HepG2 (cell line): Measurements from ENCODE around the gene NEAT1. TPM values are rescaled to one million over a fixed set of nuclear protein-coding genes. Genes with fewer than 3 reads are reported as not detected.
A peak's percentile ranks its signal among the peaks of the same experiment; 100 is the strongest.

Experiments
- ATAC-seq: fragments of 200-7000 bp; cut with Tn5 transposase; 3 replicates; pipeline ENCODE4 v1.9.1; 2020; ENCODE audit warnings: mild to moderate bottlenecking, moderate library complexity
- BruUV-seq: library from RNA; stranded (reverse); fragments of 400-500 nt; replicated peaks from 2 replicates; lab custom pipeline; 2021; lab: Mats Ljungman, UMichigan
- CTCF ChIA-PET: fragments of 300-600 bp; formaldehyde crosslinking; extraction: SDS; loops from one replicate; lab custom pipeline; 2021; ENCODE audit warnings: low total read pairs, inconsistent platforms, low intra/inter-chr PET ratio; lab: Yijun Ruan, JAX
- POLR2A ChIA-PET: fragments of 350-600 bp; sonication (Branson Sonifier 250); formaldehyde crosslinking; loops from one replicate; lab custom pipeline; 2020; ENCODE audit warnings: antibody characterized with exemption, inconsistent platforms; lab: Yijun Ruan, JAX
- DNase-seq: peaks from one replicate; pipeline ENCODE4 v3.0.0-alpha.2; 2015; ENCODE audit warnings: low spot score
- FAIRE-seq: peaks from 3 replicates; lab custom pipeline; 2011; peaks lifted over from hg19 to GRCh38; lab: Jason Lieb, UNC
- H2AFZ ChIP-seq: one replicate; pipeline ENCODE4 v1.6.1; 2011; ENCODE audit warnings: low read length, inconsistent platforms
- H3K27ac ChIP-seq: fragments of 300-600 bp; 3 replicates; pipeline ENCODE4 v1.8.0; 2011; ENCODE audit warnings: mixed run types, mild to moderate bottlenecking, mixed read lengths, low read length, inconsistent platforms; ENCODE audit not compliant: insufficient read depth; ENCODE audit errors: extremely low read length
- H3K27me3 ChIP-seq, 2 experiments: fragments of 200-600 bp in 1 of 2; 2 replicates in 1 of 2; 3 replicates in 1 of 2; pipeline versions ENCODE4 v1.6.0 to v1.8.0; 2011; ENCODE audit warnings: low read length in 2 of 2, mild to moderate bottlenecking in 2 of 2, moderate library complexity in 2 of 2, inconsistent platforms in 1 of 2; ENCODE audit not compliant: insufficient read depth in 2 of 2, control insufficient read depth in 1 of 2
- H3K36me3 ChIP-seq, 2 experiments: fragments of 200-600 bp in 1 of 2; replicated peaks in 1 of 2; 2 replicates in 1 of 2; 3 replicates in 1 of 2; pipeline versions ENCODE4 v1.5.1 to v1.8.0; 2011; ENCODE audit warnings: low read length in 2 of 2, inconsistent platforms in 1 of 2; ENCODE audit not compliant: insufficient read depth in 2 of 2, control insufficient read depth in 1 of 2
- H3K4me1 ChIP-seq: 2 replicates; pipeline ENCODE4 v1.5.1; 2012; ENCODE audit warnings: low read length, inconsistent platforms; ENCODE audit not compliant: insufficient read depth
- H3K4me2 ChIP-seq: 2 replicates; pipeline ENCODE4 v1.6.0; 2011; ENCODE audit warnings: low read depth, low read length, inconsistent platforms
- H3K4me3 ChIP-seq, 3 experiments: fragments of 200-600 bp in 1 of 3; sonication (generic), shearing (Covaris generic) in 1 of 3; replicated peaks in 1 of 3; 2 replicates each; pipeline ENCODE4 v1.5.1; 2011 to 2016; ENCODE audit warnings: low read length in 3 of 3, inconsistent platforms in 2 of 3, low read depth in 2 of 3, mild to moderate bottlenecking in 2 of 3, control low read depth in 1 of 3, mixed read lengths in 1 of 3; ENCODE audit not compliant: insufficient read depth in 1 of 3
- H3K79me2 ChIP-seq: one replicate; pipeline ENCODE4 v1.6.1; 2011; ENCODE audit warnings: low read length, inconsistent platforms; ENCODE audit not compliant: insufficient read depth
- H3K9ac ChIP-seq: 2 replicates; pipeline ENCODE4 v1.6.0; 2011; ENCODE audit warnings: mild to moderate bottlenecking, low read depth, low read length, inconsistent platforms; ENCODE audit not compliant: insufficient read depth
- H3K9me3 ChIP-seq: 2 replicates; pipeline ENCODE4 v1.5.1; 2012; ENCODE audit warnings: mild to moderate bottlenecking, low read length
- H4K20me1 ChIP-seq: 2 replicates; pipeline ENCODE4 v1.6.0; 2011; ENCODE audit warnings: inconsistent platforms, mild to moderate bottlenecking, low read length, moderate library complexity; ENCODE audit not compliant: insufficient read depth
- ATF1 ChIP-seq: IDR thresholded peaks from 2 replicates; pipeline ENCODE4 v1.6.1; 2016; ENCODE audit warnings: mild to moderate bottlenecking, control low read depth
- BRCA1 ChIP-seq: sonication (generic); formaldehyde crosslinking; IDR thresholded peaks from 2 replicates; pipeline ENCODE4 v1.4.0; 2020; ENCODE audit warnings: missing genetic modification reagents
- NR2C2 ChIP-seq: sonication (generic); formaldehyde crosslinking; IDR thresholded peaks from 2 replicates; pipeline ENCODE4 v1.4.0; 2020; ENCODE audit warnings: missing genetic modification reagents, mild to moderate bottlenecking, moderate library complexity, borderline replicate concordance
- POGZ ChIP-seq: sonication (generic); formaldehyde crosslinking; IDR thresholded peaks from 2 replicates; pipeline ENCODE4 v1.4.0; 2020; ENCODE audit warnings: mild to moderate bottlenecking, missing genetic modification reagents
- POLR2G ChIP-seq: fragments of 200-400 bp; formaldehyde crosslinking; IDR thresholded peaks from 2 replicates; pipeline ENCODE4 v1.6.1; 2018; ENCODE audit warnings: mild to moderate bottlenecking, low read depth, low read length, moderate library complexity
- PTBP1 ChIP-seq: fragments of 200-400 bp; formaldehyde crosslinking; IDR thresholded peaks from 2 replicates; pipeline ENCODE4 v1.6.1; 2018; ENCODE audit warnings: low read length, low read depth; ENCODE audit not compliant: poor library complexity, severe bottlenecking
- TCF12 ChIP-seq, 2 experiments: fragments of 450-650 bp in 1 of 2; sonication (generic) in 1 of 2; formaldehyde crosslinking in 1 of 2; IDR thresholded peaks; 2 replicates each; pipeline versions ENCODE4 v1.6.1 to v1.8.0; 2017 to 2022; ENCODE audit warnings: antibody characterized with exemption in 1 of 2, mild to moderate bottlenecking in 1 of 2, missing genetic modification reagents in 1 of 2, moderate library complexity in 1 of 2
- ZBTB38 ChIP-seq: sonication (generic); formaldehyde crosslinking; IDR thresholded peaks from 2 replicates; pipeline ENCODE4 v1.5.1; 2020; ENCODE audit warnings: mild to moderate bottlenecking, missing genetic modification reagents
- ZNF335 ChIP-seq: sonication (generic); formaldehyde crosslinking; IDR thresholded peaks from 2 replicates; pipeline ENCODE4 v1.4.0; 2020; ENCODE audit warnings: missing genetic modification reagents
- WGBS: methylation state at CpG from one replicate; pipeline ENCODE4 v1.1.6; 2017; ENCODE audit warnings: low lambda C conversion rate; 5-methylcytosine and 5-hydroxymethylcytosine counted together
- in situ Hi-C: cut with HindIII; loops from 2 replicates; pipeline ENCODE4 v1.10.0; 2017; ENCODE audit warnings: low pct_unique_long_range_greater_than_20kb; ENCODE audit not compliant: extremely low pct_ligation_motif_present
- intact Hi-C: fragments of 100-400 bp; cut with micrococcal nuclease; formaldehyde crosslinking; loops from one replicate; pipeline ENCODE4 v1.10.0; 2022; ENCODE audit not compliant: unreplicated experiment
- polyA plus RNA-seq, 8 experiments: library from polyadenylated mRNA; depleted of rRNA in 3 of 8; stranded (reverse) in 7 of 8; unstranded in 1 of 8; fragments of >200 nt; fragmentation: Illumina TruSeq in 4 of 8; extraction: Trizol in 4 of 8; gene quantifications; 2 replicates each; pipeline versions ENCODE4 v1.2.1 to v1.2.3, GENCODE V29; 2011 to 2016; ENCODE audit warnings: low read depth in 4 of 8, missing spikeins in 1 of 8, mixed read lengths in 1 of 8; ENCODE audit not compliant: insufficient read depth in 1 of 8
- total RNA-seq, 5 experiments: library from RNA; depleted of rRNA; stranded (reverse); fragments of >200 nt; fragmentation: Illumina TruSeq; extraction: Trizol; gene quantifications; 2 replicates each; pipeline ENCODE4 v1.2.3, GENCODE V29; 2016; ENCODE audit warnings: low read depth in 1 of 5
- TF ChIP-seq, protein P1 (sequence below): sonication (generic); formaldehyde crosslinking; IDR thresholded peaks from 2 replicates; pipeline ENCODE4 v1.5.0; 2020; ENCODE audit warnings: missing genetic modification reagents
- TF ChIP-seq, protein P2 (sequence below): sonication (generic); formaldehyde crosslinking; IDR thresholded peaks from 2 replicates; pipeline ENCODE4 v1.4.0; 2020; ENCODE audit warnings: missing genetic modification reagents
- TF ChIP-seq, protein P3 (sequence below): IDR thresholded peaks from 2 replicates; pipeline ENCODE4 v1.6.1; 2016; ENCODE audit warnings: low read depth

NEAT1 gene
- total and polyA plus RNA-seq, 2 of the 13 experiments (the other 11 are each of a cell fraction or from before 2014, with no cell fraction given): 20.5 to 41.2 TPM

DNA sequence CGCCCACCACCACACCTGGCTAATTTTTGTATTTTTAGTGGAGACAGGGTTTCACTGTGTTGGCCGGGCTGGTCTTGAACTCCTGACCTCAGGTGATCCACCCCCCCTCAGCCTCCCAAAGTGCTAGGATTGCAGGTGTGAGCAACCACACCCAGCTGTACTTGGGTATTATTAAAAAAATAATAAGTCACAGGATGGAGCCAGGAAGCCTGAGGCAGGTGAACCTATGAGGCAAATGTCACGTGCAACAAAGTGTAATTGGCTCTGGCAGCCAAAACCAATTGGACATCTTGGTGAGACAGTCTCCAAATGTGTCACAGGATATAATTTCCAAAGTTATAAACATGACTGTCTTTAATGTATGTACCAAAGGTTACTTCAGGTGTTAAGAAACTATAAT, 52.3 kb downstream of the NEAT1 start:
- DNase-seq: no peak
- Histone ChIP-seq H3K27ac (no peak overlapping the region), H3K36me3 (no peaks in the 10 kb centered on the region), H3K27me3 (no peaks in the 10 kb centered on the region; a peak in 1 of 5 replicates), H4K20me1 (no peaks in the 10 kb centered on the region), H3K79me2 (peaks cover 15% of the 10 kb centered on the region), H3K4me2 (no peak overlapping the region), H2AFZ (no peak overlapping the region), H3K4me3 (no peak overlapping the region), H3K4me1 (peaks cover 64% of the 10 kb centered on the region), H3K9ac (no peak overlapping the region), H3K9me3 (no peaks in the 10 kb centered on the region)
- ChIA-PET CTCF (no interaction called here), POLR2A (interaction anchor here (17.5 kb wide), 1 partner anchor 23 kb away, joined by 1590 read pairs; the partner anchor contains the start of gene MALAT1)
- no peak for ATAC-seq
- no peak for TF ChIP-seq NR2C2 (CRISPR knock-in tag)
- no peak for FAIRE-seq
- 89% methylated on average over 3 of the region's 3 CpGs for WGBS
- BruUV-seq: no TSS peak
- in situ Hi-C loops (loop anchor here (5.0 kb wide), 1 partner anchor 32 kb away; no protein-coding TSS in a partner anchor), intact Hi-C loops (no loop called here)

DNA sequence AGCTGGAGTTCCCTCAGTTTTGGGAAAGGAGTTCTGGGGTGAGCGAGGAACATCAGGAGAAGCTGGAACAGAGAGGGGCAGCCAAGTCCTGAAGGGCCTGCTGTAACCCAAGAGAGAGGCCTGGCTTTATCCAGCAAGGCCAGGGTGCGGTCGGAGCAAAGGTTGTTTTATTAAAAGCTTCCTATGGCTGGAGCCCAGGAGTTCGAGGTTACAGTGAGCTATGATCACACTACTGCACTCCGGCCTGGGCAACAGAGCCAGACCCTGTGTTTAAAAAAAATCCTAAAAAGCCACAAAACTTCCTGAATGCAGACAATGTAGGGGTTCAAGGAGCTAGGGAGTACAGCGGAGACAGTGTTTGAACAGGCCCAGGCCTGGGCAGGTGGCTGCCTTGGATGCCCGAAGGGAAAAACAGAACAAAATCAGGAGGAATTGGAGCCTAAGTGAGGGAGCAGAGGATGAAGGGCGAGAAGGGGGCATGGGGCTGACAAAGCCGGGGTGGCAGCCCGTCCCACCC, 54.1 kb downstream of the NEAT1 start:
- Histone ChIP-seq H3K9ac (peak overlapping the region; percentile 98), H2AFZ (no peak overlapping the region), H3K4me1 (peaks cover 62% of the 10 kb centered on the region), H3K4me2 (peak overlapping the region; percentile 95), H3K4me3 (peak overlapping the region; percentile 75 to 90 (median 82)), H3K27ac (peak overlapping the region; percentile 95), H3K9me3 (no peaks in the 10 kb centered on the region), H3K79me2 (peaks cover 18% of the 10 kb centered on the region), H4K20me1 (no peaks in the 10 kb centered on the region), H3K27me3 (no peaks in the 10 kb centered on the region; a peak in 1 of 5 replicates), H3K36me3 (no peaks in the 10 kb centered on the region)
- no peak for FAIRE-seq
- TSS peak; percentile 98 for BruUV-seq
- DNase-seq: no peak
- ChIA-PET POLR2A (interaction anchor here (0.7 to 17.5 kb wide), 13 partner anchors 15 to 380 kb away, joined by 3 to 1590 read pairs (median 6); partner anchors contain the start of genes DPF2, MALAT1, NEAT1 and VPS51), CTCF (no interaction called here)
- in situ Hi-C loops: no loop called here
- intact Hi-C loops: loop anchor here (1.0 kb wide), 1 partner anchor 11 kb away; no protein-coding TSS in a partner anchor
- ATAC-seq: peak; percentile 9
- 4% methylated on average over 10 of the region's 10 CpGs for WGBS
- TF ChIP-seq PTBP1 (no peak), POLR2G (no peak; the same call in 1 of the 2 replicates), BRCA1 (CRISPR knock-in tag) (no peak), TCF12 (IDR thresholded peaks at IDR 0.05) (no peak), TCF12 (CRISPR knock-in tag; IDR thresholded peaks at IDR 0.05) (no peak; the same call in 1 of the 2 replicates), ZBTB38 (CRISPR knock-in tag) (no peak), POGZ (no peak), ZNF335 (CRISPR knock-in tag) (no peak), ATF1 (CRISPR knock-in tag) (no peak)
- TF ChIP-seq, protein P1, sequence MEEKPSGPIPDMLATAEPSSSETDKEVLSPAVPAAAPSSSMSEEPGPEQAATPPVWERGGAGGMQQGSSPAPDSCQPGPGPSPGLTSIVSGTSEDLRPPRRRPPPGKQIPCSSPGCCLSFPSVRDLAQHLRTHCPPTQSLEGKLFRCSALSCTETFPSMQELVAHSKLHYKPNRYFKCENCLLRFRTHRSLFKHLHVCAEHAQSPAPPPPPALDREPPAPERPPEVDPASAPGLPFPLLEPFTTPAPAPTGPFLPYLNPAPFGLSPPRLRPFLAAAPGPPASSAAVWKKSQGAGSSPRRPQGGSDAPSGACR (CRISPR knock-in tag): 0 out of 2 replicates have a peak, but pooled peaks have one; percentile 10
- TF ChIP-seq, protein P2, sequence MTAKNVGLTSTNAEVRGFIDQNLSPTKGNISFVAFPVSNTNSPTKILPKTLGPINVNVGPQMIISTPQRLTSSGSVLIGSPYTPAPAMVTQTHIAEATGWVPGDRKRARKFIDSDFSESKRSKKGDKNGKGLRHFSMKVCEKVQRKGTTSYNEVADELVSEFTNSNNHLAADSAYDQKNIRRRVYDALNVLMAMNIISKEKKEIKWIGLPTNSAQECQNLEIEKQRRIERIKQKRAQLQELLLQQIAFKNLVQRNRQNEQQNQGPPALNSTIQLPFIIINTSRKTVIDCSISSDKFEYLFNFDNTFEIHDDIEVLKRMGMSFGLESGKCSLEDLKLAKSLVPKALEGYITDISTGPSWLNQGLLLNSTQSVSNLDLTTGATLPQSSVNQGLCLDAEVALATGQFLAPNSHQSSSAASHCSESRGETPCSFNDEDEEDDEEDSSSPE (CRISPR knock-in tag): no peak
- TF ChIP-seq, protein P3, sequence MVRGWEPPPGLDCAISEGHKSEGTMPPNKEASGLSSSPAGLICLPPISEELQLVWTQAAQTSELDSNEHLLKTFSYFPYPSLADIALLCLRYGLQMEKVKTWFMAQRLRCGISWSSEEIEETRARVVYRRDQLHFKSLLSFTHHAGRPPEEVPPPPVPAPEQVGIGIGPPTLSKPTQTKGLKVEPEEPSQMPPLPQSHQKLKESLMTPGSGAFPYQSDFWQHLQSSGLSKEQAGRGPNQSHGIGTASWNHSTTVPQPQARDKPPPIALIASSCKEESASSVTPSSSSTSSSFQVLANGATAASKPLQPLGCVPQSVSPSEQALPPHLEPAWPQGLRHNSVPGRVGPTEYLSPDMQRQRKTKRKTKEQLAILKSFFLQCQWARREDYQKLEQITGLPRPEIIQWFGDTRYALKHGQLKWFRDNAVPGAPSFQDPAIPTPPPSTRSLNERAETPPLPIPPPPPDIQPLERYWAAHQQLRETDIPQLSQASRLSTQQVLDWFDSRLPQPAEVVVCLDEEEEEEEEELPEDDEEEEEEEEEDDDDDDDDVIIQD (CRISPR knock-in tag): 0 out of 2 replicates have a peak, but pooled peaks have one; percentile 16
